Liver (tissue), 9 donors: ENCODE results near the gene EDIL3. TPM values are rescaled to one million over a fixed set of nuclear protein-coding genes. Genes with fewer than 3 reads are reported as not detected.

ENCODE experiments used
- DNase-seq: peaks from one replicate; pipeline ENCODE4 v3.0.0-alpha.2; 2017; ENCODE audit warnings: low spot score
- H3K27ac ChIP-seq, 2 donors: one replicate each; pipeline ENCODE4 v1.7.0; 2013; ENCODE audit warnings: inconsistent platforms in 2 of 2, low read length in 2 of 2, control low read depth in 1 of 2, low read depth in 1 of 2, mild to moderate bottlenecking in 1 of 2
- H3K27me3 ChIP-seq, 4 donors: one replicate each; pipeline versions ENCODE4 v1.6.1 to v1.7.0; 2013; ENCODE audit warnings: low read length in 3 of 4, inconsistent platforms in 1 of 4, mild to moderate bottlenecking in 1 of 4, moderate library complexity in 1 of 4; ENCODE audit not compliant: control insufficient read depth in 4 of 4, insufficient read depth in 4 of 4
- H3K36me3 ChIP-seq, 4 donors: one replicate each; pipeline versions ENCODE4 v1.6.1 to v1.7.0; 2013; ENCODE audit warnings: low read length in 3 of 4, mild to moderate bottlenecking in 3 of 4, low read depth in 1 of 4, moderate library complexity in 1 of 4; ENCODE audit not compliant: control insufficient read depth in 4 of 4, insufficient read depth in 3 of 4
- H3K4me1 ChIP-seq, 4 donors: one replicate each; pipeline versions ENCODE4 v1.6.1 to v1.7.0; 2013; ENCODE audit warnings: low read length in 3 of 4, mild to moderate bottlenecking in 3 of 4, moderate library complexity in 1 of 4; ENCODE audit not compliant: control insufficient read depth in 4 of 4, insufficient read depth in 4 of 4
- H3K4me3 ChIP-seq, 3 donors: one replicate each; pipeline versions ENCODE4 v1.6.1 to v1.7.0; 2013; ENCODE audit warnings: low read length in 3 of 3, control low read depth in 1 of 3, low read depth in 1 of 3, mild to moderate bottlenecking in 1 of 3
- H3K9ac ChIP-seq, 2 donors: one replicate each; pipeline ENCODE4 v1.7.0; 2013; ENCODE audit warnings: low read length in 2 of 2, mild to moderate bottlenecking in 2 of 2, moderate library complexity in 2 of 2, control low read depth in 1 of 2, low read depth in 1 of 2
- H3K9me3 ChIP-seq, 4 donors: one replicate each; pipeline versions ENCODE4 v1.6.1 to v1.7.0; 2013; ENCODE audit warnings: low read length in 3 of 4; ENCODE audit not compliant: control insufficient read depth in 4 of 4
- ATF3 ChIP-seq: IDR thresholded peaks from 2 replicates; pipeline ENCODE4 v1.6.1; 2016; ENCODE audit warnings: antibody characterized with exemption
- EGR1 ChIP-seq, 2 donors: IDR thresholded peaks; 2 replicates each; pipeline ENCODE4 v1.6.1; 2016 to 2018; ENCODE audit warnings: antibody characterized with exemption in 2 of 2, low read depth in 2 of 2
- FOXA1 ChIP-seq: IDR thresholded peaks from 2 replicates; pipeline ENCODE4 v1.6.1; 2016; ENCODE audit warnings: antibody characterized with exemption
- FOXA2 ChIP-seq: IDR thresholded peaks from 2 replicates; pipeline ENCODE4 v1.6.1; 2016; ENCODE audit warnings: antibody characterized with exemption
- GABPA ChIP-seq, 2 donors: IDR thresholded peaks in 1 of 2; conservative IDR thresholded peaks in 1 of 2; 2 replicates each; pipeline ENCODE4 v1.6.1; 2016; ENCODE audit warnings: antibody characterized with exemption in 2 of 2, mild to moderate bottlenecking in 1 of 2, moderate library complexity in 1 of 2
- HNF4A ChIP-seq, 2 donors: conservative IDR thresholded peaks; 2 replicates each; pipeline ENCODE4 v1.6.1; 2016; ENCODE audit warnings: antibody characterized with exemption in 2 of 2, mild to moderate bottlenecking in 2 of 2
- HNF4G ChIP-seq: IDR thresholded peaks from 2 replicates; pipeline ENCODE4 v1.6.1; 2016; ENCODE audit warnings: antibody characterized with exemption
- JUND ChIP-seq, 2 donors: IDR thresholded peaks; 2 replicates each; pipeline ENCODE4 v1.6.1; 2016; ENCODE audit warnings: antibody characterized with exemption in 2 of 2
- MAX ChIP-seq: IDR thresholded peaks from 2 replicates; pipeline ENCODE4 v1.6.1; 2016; ENCODE audit warnings: antibody characterized with exemption
- NR2F2 ChIP-seq: IDR thresholded peaks from 2 replicates; pipeline ENCODE4 v1.6.1; 2016; ENCODE audit warnings: antibody characterized with exemption
- RAD21 ChIP-seq, 2 donors: IDR thresholded peaks; 2 replicates each; pipeline ENCODE4 v1.6.1; 2016; ENCODE audit warnings: antibody characterized with exemption in 2 of 2, mild to moderate bottlenecking in 2 of 2
- REST ChIP-seq: IDR thresholded peaks from 2 replicates; pipeline ENCODE4 v1.6.1; 2016; ENCODE audit warnings: antibody characterized with exemption, mild to moderate bottlenecking
- RXRA ChIP-seq, 2 donors: IDR thresholded peaks; 2 replicates each; pipeline ENCODE4 v1.6.1; 2017 to 2018; ENCODE audit warnings: antibody characterized with exemption in 2 of 2, mild to moderate bottlenecking in 1 of 2
- SP1 ChIP-seq: IDR thresholded peaks from 2 replicates; pipeline ENCODE4 v1.6.1; 2018; ENCODE audit warnings: antibody characterized with exemption, mild to moderate bottlenecking
- TAF1 ChIP-seq: conservative IDR thresholded peaks from 2 replicates; pipeline ENCODE4 v1.6.1; 2016; ENCODE audit warnings: antibody characterized with exemption, mild to moderate bottlenecking
- YY1 ChIP-seq: IDR thresholded peaks from 2 replicates; pipeline ENCODE4 v1.6.1; 2016; ENCODE audit warnings: antibody characterized with exemption, mild to moderate bottlenecking
- WGBS: extraction: QIAGEN DNeasy Blood & Tissue Kit; methylation state at CpG from one replicate; pipeline ENCODE4 v1.1.7; 2013; 5-methylcytosine and 5-hydroxymethylcytosine counted together
- polyA plus RNA-seq, 2 donors: library from polyadenylated mRNA; stranded (reverse) in 1 of 2; unstranded in 1 of 2; fragments of 200-250 nt in 1 of 2; fragments of >200 nt in 1 of 2; fragmentation: Nextera tagmentation in 1 of 2; extraction: Ambion mirVana in 1 of 2; gene quantifications; one replicate each; pipeline versions ENCODE4 v1.2.1 to v1.2.3, GENCODE V29; 2013 to 2015
- total RNA-seq, 2 donors: library from RNA; depleted of rRNA; stranded (reverse); fragments of >200 nt; gene quantifications; one replicate each; pipeline ENCODE4 v1.2.3, GENCODE V29; 2014
- TF ChIP-seq, protein P1 (sequence below): IDR thresholded peaks from 2 replicates; pipeline ENCODE4 v1.6.1; 2016; ENCODE audit warnings: antibody characterized with exemption
- TF ChIP-seq, protein P2 (sequence below): fragments of 150-350 bp; IDR thresholded peaks from 2 replicates; pipeline ENCODE4 v1.5.1; 2017; ENCODE audit warnings: improper control_type of control experiment, low read depth, low read length; ENCODE audit not compliant: missing input control
- donor health status: healthy.
- donor health status: healthy.
- donor health status: healthy.
- donor health status: healthy.
- donor health status: healthy.

The EDIL3 gene
- total and polyA plus RNA-seq, 4 donors = 0.33 to 12.0 (median 0.76) TPM

DNA sequence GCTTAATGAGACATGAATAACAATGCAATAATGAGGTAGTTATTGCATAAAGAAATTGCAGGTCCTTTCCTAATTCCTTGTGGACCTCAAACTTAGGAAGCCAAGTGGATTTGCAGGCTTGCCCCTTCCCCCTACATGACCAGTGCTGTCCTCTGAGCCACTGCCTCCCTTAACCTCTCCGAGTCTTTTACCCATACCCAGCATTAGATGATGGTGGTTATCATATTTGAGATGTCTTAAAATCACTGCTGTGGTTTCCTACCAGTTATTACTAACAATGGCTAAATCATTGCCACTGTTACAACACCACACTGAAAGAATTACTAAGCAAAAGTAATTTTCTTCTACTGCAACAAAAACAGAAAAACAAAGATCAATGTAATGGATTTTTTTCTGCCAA is 170.8 kb downstream of the EDIL3 start:
- Histone ChIP-seq H3K9me3 (no peaks in the 10 kb centered on the region), H3K4me3 (no peak overlapping the region), H3K36me3 (no peaks in the 10 kb centered on the region), H3K27ac (no peak overlapping the region), H3K9ac (no peak overlapping the region), H3K4me1 (no peaks in the 10 kb centered on the region), H3K27me3 (no peaks in the 10 kb centered on the region)
- TF ChIP-seq RXRA (IDR thresholded peaks at IDR 0.05) = no peak
- no peak for TF ChIP-seq JUND (IDR thresholded peaks at IDR 0.05)
- no peak for TF ChIP-seq GABPA (IDR thresholded peaks at IDR 0.05 in 1 of 2, conservative IDR thresholded peaks at IDR 0.05 in 1 of 2)
- TF ChIP-seq, protein P1, sequence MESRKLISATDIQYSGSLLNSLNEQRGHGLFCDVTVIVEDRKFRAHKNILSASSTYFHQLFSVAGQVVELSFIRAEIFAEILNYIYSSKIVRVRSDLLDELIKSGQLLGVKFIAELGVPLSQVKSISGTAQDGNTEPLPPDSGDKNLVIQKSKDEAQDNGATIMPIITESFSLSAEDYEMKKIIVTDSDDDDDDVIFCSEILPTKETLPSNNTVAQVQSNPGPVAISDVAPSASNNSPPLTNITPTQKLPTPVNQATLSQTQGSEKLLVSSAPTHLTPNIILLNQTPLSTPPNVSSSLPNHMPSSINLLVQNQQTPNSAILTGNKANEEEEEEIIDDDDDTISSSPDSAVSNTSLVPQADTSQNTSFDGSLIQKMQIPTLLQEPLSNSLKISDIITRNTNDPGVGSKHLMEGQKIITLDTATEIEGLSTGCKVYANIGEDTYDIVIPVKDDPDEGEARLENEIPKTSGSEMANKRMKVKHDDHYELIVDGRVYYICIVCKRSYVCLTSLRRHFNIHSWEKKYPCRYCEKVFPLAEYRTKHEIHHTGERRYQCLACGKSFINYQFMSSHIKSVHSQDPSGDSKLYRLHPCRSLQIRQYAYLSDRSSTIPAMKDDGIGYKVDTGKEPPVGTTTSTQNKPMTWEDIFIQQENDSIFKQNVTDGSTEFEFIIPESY = no peak
- no peak for TF ChIP-seq RAD21 (IDR thresholded peaks at IDR 0.05)
- no peak for TF ChIP-seq HNF4G
- TF ChIP-seq REST = no peak
- no peak for TF ChIP-seq ATF3
- no peak for TF ChIP-seq FOXA2
- no peak for TF ChIP-seq NR2F2
- no peak for TF ChIP-seq MAX
- no peak for TF ChIP-seq SP1
- no peak for TF ChIP-seq EGR1 (IDR thresholded peaks at IDR 0.05; ENCODE audit: low read depth in 2 of 2)
- TF ChIP-seq HNF4A (conservative IDR thresholded peaks at IDR 0.05) = no peak
- TF ChIP-seq, protein P2, sequence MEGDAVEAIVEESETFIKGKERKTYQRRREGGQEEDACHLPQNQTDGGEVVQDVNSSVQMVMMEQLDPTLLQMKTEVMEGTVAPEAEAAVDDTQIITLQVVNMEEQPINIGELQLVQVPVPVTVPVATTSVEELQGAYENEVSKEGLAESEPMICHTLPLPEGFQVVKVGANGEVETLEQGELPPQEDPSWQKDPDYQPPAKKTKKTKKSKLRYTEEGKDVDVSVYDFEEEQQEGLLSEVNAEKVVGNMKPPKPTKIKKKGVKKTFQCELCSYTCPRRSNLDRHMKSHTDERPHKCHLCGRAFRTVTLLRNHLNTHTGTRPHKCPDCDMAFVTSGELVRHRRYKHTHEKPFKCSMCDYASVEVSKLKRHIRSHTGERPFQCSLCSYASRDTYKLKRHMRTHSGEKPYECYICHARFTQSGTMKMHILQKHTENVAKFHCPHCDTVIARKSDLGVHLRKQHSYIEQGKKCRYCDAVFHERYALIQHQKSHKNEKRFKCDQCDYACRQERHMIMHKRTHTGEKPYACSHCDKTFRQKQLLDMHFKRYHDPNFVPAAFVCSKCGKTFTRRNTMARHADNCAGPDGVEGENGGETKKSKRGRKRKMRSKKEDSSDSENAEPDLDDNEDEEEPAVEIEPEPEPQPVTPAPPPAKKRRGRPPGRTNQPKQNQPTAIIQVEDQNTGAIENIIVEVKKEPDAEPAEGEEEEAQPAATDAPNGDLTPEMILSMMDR = no peak
- no peak for TF ChIP-seq YY1
- no peak for TF ChIP-seq TAF1
- no peak for TF ChIP-seq FOXA1
- DNase-seq = no peak
- WGBS = 77% methylated on average over 1 of the region's 1 CpG
